ENCODE measurements around the gene BABAM2. TPM values are rescaled to one million over a fixed set of nuclear protein-coding genes. Genes with fewer than 3 reads are reported as not detected.
"Not testable (repeated sequence)": the region's sequence is repeated elsewhere in the genome, so short reads cannot be mapped to it uniquely, and the experiment has no call there.

BABAM2 gene
- polyA plus RNA-seq, 2 donors = 9.1 to 18.0 TPM

DNA sequence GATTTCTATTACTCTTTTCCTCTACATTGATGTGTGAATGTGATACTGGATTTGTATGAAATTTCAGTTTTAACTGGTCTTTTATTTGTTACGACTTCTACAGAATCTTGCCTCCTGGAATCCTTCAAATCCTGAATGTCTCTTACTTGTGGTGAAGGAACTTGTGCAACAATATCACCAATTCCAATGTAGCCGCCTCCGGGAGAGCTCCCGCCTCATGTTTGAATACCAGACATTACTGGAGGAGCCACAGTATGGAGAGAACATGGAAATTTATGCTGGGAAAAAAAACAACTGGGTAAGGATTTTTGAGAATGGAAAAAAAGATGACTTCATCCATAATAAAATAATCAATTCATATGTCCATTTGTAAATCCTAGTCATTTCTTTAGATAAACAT lies 134.6 kb downstream of the BABAM2 start:
- no peaks in the 10 kb centered on the region for H3K36me3 ChIP-seq (ENCODE audit: control insufficient read depth in 2 of 2, insufficient read depth in 2 of 2, low read length in 1 of 2)
- WGBS, 2 donors = 97 to 98% methylated on average over 4 of the region's 4 CpGs
- H3K4me1 ChIP-seq (ENCODE audit: control insufficient read depth in 2 of 2, insufficient read depth in 2 of 2, low read length in 1 of 2) = no peaks in the 10 kb centered on the region
- H3K9me3 ChIP-seq (ENCODE audit: control insufficient read depth in 2 of 2, insufficient read depth in 1 of 2, low read depth in 1 of 2, low read length in 1 of 2) = no peaks in the 10 kb centered on the region
- no peak overlapping the region for H3K27ac ChIP-seq (ENCODE audit: low read depth in 2 of 2, low read length in 1 of 2)
- H3K4me3 ChIP-seq (ENCODE audit: low read depth in 1 of 2, low read length in 2 of 2) = no peak overlapping the region
- no peaks in the 10 kb centered on the region for H3K27me3 ChIP-seq (ENCODE audit: control insufficient read depth in 1 of 2, insufficient read depth in 2 of 2, low read length in 2 of 2)

DNA sequence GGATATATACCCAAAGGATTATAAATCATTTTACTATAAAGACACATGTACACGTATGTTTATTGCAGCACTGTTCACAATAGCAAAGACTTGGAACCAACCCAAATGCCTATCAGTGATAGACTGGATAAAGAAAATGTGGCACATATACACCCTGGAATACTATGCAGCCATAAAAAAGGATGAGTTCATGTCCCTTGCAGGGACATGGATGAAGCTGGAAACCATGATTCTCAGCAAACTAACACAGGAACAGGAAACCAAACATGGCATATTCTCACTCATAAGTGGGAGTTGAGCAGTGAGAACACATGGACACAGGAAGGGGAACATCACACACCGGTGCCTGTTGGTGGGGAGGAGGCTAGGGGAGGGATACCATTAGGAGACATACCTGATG lies 135.7 kb downstream of the BABAM2 start:
- not testable (repeated sequence) for H3K27me3 ChIP-seq (ENCODE audit: control insufficient read depth in 1 of 2, insufficient read depth in 2 of 2, low read length in 2 of 2); H3K4me1 ChIP-seq (ENCODE audit: control insufficient read depth in 2 of 2, insufficient read depth in 2 of 2, low read length in 1 of 2); H3K27ac ChIP-seq (ENCODE audit: low read depth in 2 of 2, low read length in 1 of 2); H3K9me3 ChIP-seq (ENCODE audit: control insufficient read depth in 2 of 2, insufficient read depth in 1 of 2, low read depth in 1 of 2, low read length in 1 of 2); H3K4me3 ChIP-seq (ENCODE audit: low read depth in 1 of 2, low read length in 2 of 2); H3K36me3 ChIP-seq (ENCODE audit: control insufficient read depth in 2 of 2, insufficient read depth in 2 of 2, low read length in 1 of 2)
- 99 to 100% methylated on average over 2 of the region's 2 CpGs for WGBS, 2 donors

DNA sequence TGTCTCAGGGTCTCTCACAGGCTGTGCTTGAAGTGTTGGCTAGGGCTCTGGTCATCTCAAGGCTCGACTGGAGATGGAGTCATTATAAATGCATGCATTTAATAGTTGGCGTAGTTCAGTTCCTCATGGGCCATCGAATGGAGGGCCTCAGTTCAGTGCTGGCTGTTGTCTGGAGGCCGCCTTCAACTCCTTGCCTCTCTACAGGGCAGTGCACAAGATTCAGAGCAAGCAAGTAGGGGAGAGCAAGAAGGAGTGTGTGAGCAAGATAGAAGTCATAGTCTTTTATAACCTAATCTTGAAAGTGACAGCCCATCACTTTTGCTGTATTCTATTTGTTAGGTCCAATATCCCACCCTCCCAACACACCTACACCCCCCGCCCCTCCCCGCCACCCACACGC lies 137.5 kb downstream of the BABAM2 start:
- H3K4me3 ChIP-seq (ENCODE audit: low read depth in 1 of 2, low read length in 2 of 2) = no peak overlapping the region
- no peaks in the 10 kb centered on the region for H3K4me1 ChIP-seq (ENCODE audit: control insufficient read depth in 2 of 2, insufficient read depth in 2 of 2, low read length in 1 of 2)
- 93% methylated on average over 7 of the region's 7 CpGs for WGBS, 2 donors
- no peak overlapping the region for H3K27ac ChIP-seq (ENCODE audit: low read depth in 2 of 2, low read length in 1 of 2)
- no peaks in the 10 kb centered on the region for H3K36me3 ChIP-seq (ENCODE audit: control insufficient read depth in 2 of 2, insufficient read depth in 2 of 2, low read length in 1 of 2)
- no peaks in the 10 kb centered on the region for H3K9me3 ChIP-seq (ENCODE audit: control insufficient read depth in 2 of 2, insufficient read depth in 1 of 2, low read depth in 1 of 2, low read length in 1 of 2)
- H3K27me3 ChIP-seq (ENCODE audit: control insufficient read depth in 1 of 2, insufficient read depth in 2 of 2, low read length in 2 of 2) = no peaks in the 10 kb centered on the region

DNA sequence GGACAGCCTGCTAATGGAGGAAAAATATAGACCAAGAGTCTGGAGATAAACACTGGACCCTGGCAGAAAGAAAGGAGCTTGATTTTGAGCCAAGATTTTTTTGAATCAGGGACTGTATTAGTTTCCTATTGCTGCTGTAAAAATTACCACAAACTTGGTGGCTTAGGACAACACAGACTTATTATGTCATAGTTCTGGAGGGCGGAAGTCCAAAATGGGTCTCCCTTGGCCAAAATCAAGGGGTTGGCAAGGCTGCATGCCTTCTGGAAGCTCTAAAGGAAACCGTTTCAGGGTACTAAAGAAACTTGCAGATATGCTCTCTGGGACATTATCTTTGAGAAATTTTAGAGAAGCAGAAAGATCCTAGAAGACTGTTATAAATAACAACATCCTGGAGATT lies 140.1 kb downstream of the BABAM2 start:
- Histone ChIP-seq H3K4me3 (ENCODE audit: low read depth in 1 of 2, low read length in 2 of 2) (no peak overlapping the region), H3K36me3 (ENCODE audit: control insufficient read depth in 2 of 2, insufficient read depth in 2 of 2, low read length in 1 of 2) (no peaks in the 10 kb centered on the region), H3K27me3 (ENCODE audit: control insufficient read depth in 1 of 2, insufficient read depth in 2 of 2, low read length in 2 of 2) (no peaks in the 10 kb centered on the region), H3K27ac (ENCODE audit: low read depth in 2 of 2, low read length in 1 of 2) (no peak overlapping the region), H3K9me3 (ENCODE audit: control insufficient read depth in 2 of 2, insufficient read depth in 1 of 2, low read depth in 1 of 2, low read length in 1 of 2) (no peaks in the 10 kb centered on the region), H3K4me1 (ENCODE audit: control insufficient read depth in 2 of 2, insufficient read depth in 2 of 2, low read length in 1 of 2) (no peaks in the 10 kb centered on the region)
- 68% methylated on average over 2 of the region's 2 CpGs for WGBS, 2 donors

DNA sequence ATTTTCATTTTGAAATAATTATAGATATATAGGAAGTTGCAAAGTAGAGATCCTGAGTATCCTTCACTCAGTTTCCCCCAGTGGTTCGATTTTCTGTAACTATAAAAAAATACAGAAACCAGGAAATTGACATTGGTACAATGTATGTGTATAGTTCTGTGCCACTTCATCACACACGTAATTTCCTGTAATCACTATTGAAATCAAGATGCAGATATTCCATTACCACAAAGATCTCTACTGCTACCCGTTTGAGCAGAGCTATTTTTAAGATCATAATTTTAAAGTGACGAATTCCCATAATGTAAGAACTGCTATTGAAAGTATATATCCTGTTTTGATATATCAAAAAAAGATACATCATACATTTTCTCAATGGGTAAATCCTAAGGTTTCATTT lies 142.3 kb downstream of the BABAM2 start:
- Histone ChIP-seq H3K9me3 (ENCODE audit: control insufficient read depth in 2 of 2, insufficient read depth in 1 of 2, low read depth in 1 of 2, low read length in 1 of 2) (no peaks in the 10 kb centered on the region), H3K4me3 (ENCODE audit: low read depth in 1 of 2, low read length in 2 of 2) (no peak overlapping the region), H3K27ac (ENCODE audit: low read depth in 2 of 2, low read length in 1 of 2) (no peak overlapping the region), H3K27me3 (ENCODE audit: control insufficient read depth in 1 of 2, insufficient read depth in 2 of 2, low read length in 2 of 2) (no peaks in the 10 kb centered on the region), H3K36me3 (ENCODE audit: control insufficient read depth in 2 of 2, insufficient read depth in 2 of 2, low read length in 1 of 2) (no peaks in the 10 kb centered on the region), H3K4me1 (ENCODE audit: control insufficient read depth in 2 of 2, insufficient read depth in 2 of 2, low read length in 1 of 2) (no peaks in the 10 kb centered on the region)
- 74 to 76% methylated on average over 4 of the region's 4 CpGs for WGBS, 2 donors

DNA sequence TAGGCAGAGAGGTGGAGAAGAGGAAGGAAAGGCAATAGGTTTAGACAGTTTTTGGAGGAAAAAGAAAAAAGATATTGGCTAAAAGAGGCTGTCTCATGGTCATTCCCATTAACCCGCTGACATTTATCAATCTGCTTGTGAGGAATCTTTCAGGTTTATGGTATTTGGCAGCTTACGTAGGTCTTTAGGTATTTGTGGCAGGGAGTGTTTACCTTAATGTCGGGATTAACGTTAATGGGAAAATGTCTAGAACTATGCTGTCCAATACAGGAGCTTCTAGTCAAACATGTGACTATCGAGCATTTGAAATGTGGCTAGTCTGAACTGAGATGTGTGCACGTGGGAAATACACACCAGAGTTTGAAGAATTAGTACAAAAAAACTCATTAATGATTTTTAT lies 144.2 kb downstream of the BABAM2 start:
- H3K27ac ChIP-seq (ENCODE audit: low read depth in 2 of 2, low read length in 1 of 2) = no peak overlapping the region
- H3K27me3 ChIP-seq (ENCODE audit: control insufficient read depth in 1 of 2, insufficient read depth in 2 of 2, low read length in 2 of 2) = no peaks in the 10 kb centered on the region
- H3K9me3 ChIP-seq (ENCODE audit: control insufficient read depth in 2 of 2, insufficient read depth in 1 of 2, low read depth in 1 of 2, low read length in 1 of 2) = no peaks in the 10 kb centered on the region
- WGBS, 2 donors = 94 to 96% methylated on average over 6 of the region's 6 CpGs
- H3K36me3 ChIP-seq (ENCODE audit: control insufficient read depth in 2 of 2, insufficient read depth in 2 of 2, low read length in 1 of 2) = no peaks in the 10 kb centered on the region
- no peak overlapping the region for H3K4me3 ChIP-seq (ENCODE audit: low read depth in 1 of 2, low read length in 2 of 2)
- H3K4me1 ChIP-seq (ENCODE audit: control insufficient read depth in 2 of 2, insufficient read depth in 2 of 2, low read length in 1 of 2) = no peaks in the 10 kb centered on the region

DNA sequence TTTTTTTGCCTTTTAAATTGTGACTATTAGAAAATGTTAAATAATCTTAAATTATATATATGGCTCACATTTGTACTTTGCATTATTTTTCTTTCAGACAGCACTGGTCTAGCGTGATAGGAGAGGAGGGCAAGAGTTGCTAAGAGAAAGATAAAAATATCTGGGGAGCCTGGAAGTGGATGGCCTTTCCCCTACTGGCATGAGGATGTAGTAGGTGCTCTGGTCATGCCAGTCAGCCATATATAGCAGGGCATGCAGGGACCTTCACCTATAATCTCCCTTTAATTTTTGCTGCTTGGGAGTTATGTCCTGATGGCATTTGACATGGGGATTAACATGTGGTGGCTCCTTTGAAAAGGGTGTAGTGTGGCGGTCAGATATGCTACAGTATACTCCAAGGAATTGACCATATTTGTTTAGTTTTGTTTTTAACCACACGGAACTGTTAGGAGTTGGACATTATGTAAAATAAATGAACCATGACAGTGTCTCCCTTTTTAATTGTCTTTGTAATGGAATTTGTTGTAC lies 144.7 kb downstream of the BABAM2 start:
- WGBS, 2 donors = 76 to 79% methylated on average over 3 of the region's 3 CpGs
- no peaks in the 10 kb centered on the region for H3K27me3 ChIP-seq (ENCODE audit: control insufficient read depth in 1 of 2, insufficient read depth in 2 of 2, low read length in 2 of 2)
- no peak overlapping the region for H3K4me3 ChIP-seq (ENCODE audit: low read depth in 1 of 2, low read length in 2 of 2)
- no peaks in the 10 kb centered on the region for H3K9me3 ChIP-seq (ENCODE audit: control insufficient read depth in 2 of 2, insufficient read depth in 1 of 2, low read depth in 1 of 2, low read length in 1 of 2)
- H3K27ac ChIP-seq (ENCODE audit: low read depth in 2 of 2, low read length in 1 of 2) = no peak overlapping the region
- H3K36me3 ChIP-seq (ENCODE audit: control insufficient read depth in 2 of 2, insufficient read depth in 2 of 2, low read length in 1 of 2) = no peaks in the 10 kb centered on the region
- H3K4me1 ChIP-seq (ENCODE audit: control insufficient read depth in 2 of 2, insufficient read depth in 2 of 2, low read length in 1 of 2) = no peaks in the 10 kb centered on the region

DNA sequence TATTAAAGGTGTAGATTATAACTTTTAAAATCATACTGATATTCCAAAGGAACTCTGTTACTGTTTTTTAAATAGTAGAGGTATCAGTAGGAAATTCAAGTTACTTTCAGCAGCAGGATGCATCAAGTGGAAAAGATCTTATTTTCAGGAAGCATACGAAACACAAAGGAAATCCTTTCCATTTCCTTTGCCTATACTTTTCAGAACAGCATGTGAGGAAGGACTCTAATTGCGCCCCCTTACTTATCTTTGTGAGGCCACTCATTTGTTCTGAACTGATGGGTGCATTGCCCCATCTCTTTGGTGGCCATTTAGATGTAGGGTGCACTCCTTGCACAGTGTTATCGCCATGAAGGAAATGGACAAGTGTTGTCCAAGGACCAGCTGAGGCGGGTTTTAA lies 145.3 kb downstream of the BABAM2 start:
- Histone ChIP-seq H3K27ac (ENCODE audit: low read depth in 2 of 2, low read length in 1 of 2) (no peak overlapping the region), H3K27me3 (ENCODE audit: control insufficient read depth in 1 of 2, insufficient read depth in 2 of 2, low read length in 2 of 2) (no peaks in the 10 kb centered on the region), H3K4me1 (ENCODE audit: control insufficient read depth in 2 of 2, insufficient read depth in 2 of 2, low read length in 1 of 2) (no peaks in the 10 kb centered on the region), H3K4me3 (ENCODE audit: low read depth in 1 of 2, low read length in 2 of 2) (no peak overlapping the region), H3K36me3 (ENCODE audit: control insufficient read depth in 2 of 2, insufficient read depth in 2 of 2, low read length in 1 of 2) (no peaks in the 10 kb centered on the region), H3K9me3 (ENCODE audit: control insufficient read depth in 2 of 2, insufficient read depth in 1 of 2, low read depth in 1 of 2, low read length in 1 of 2) (no peaks in the 10 kb centered on the region)
- 87% methylated on average over 4 of the region's 4 CpGs for WGBS, 2 donors

DNA sequence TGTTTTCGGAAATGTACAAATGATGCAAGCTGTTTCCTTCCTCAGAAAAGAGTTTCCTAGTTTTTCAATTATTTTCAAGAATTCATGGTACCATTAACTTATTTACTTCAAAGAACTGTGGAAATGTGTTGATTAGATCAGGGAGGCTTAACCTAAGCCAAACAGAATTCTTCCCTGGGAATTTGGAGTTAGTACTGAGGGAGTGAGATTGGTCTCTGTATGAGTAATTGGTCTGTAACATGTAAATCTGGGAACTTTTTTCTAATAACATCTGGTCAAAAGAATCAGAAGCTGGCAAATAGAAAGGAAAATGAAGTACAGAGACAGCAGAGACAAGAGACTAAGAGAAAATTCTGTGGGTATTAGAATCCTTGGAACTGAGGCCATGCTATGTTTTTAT lies 145.8 kb downstream of the BABAM2 start:
- WGBS, 2 donors = 92 to 96% methylated on average over 1 of the region's 1 CpG
- Histone ChIP-seq H3K27ac (ENCODE audit: low read depth in 2 of 2, low read length in 1 of 2) (no peak overlapping the region), H3K36me3 (ENCODE audit: control insufficient read depth in 2 of 2, insufficient read depth in 2 of 2, low read length in 1 of 2) (no peaks in the 10 kb centered on the region)

DNA sequence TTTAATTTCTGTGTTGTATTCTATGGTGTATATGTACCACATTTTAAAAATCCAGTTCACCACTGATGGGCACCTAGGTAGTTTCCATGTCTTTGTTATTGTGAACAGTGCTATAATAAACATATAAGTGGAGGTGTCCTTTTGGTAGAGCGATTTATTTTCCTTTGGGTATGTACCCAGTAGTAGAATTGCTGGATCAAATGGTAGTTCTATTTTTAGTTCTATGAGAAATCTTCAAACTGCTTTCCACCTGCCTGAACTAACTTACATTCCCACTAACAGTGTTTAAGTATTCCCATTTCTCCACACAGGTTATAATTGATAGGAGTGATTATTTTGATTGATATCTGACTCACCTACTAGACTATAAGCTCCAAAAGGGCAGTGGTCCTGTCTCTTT lies 148.2 kb downstream of the BABAM2 start:
- H3K27me3 ChIP-seq (ENCODE audit: control insufficient read depth in 1 of 2, insufficient read depth in 2 of 2, low read length in 2 of 2) = no peaks in the 10 kb centered on the region
- no peaks in the 10 kb centered on the region for H3K36me3 ChIP-seq (ENCODE audit: control insufficient read depth in 2 of 2, insufficient read depth in 2 of 2, low read length in 1 of 2)
- H3K4me1 ChIP-seq (ENCODE audit: control insufficient read depth in 2 of 2, insufficient read depth in 2 of 2, low read length in 1 of 2) = no peaks in the 10 kb centered on the region
- H3K9me3 ChIP-seq (ENCODE audit: control insufficient read depth in 2 of 2, insufficient read depth in 1 of 2, low read depth in 1 of 2, low read length in 1 of 2) = no peaks in the 10 kb centered on the region
- 71 to 92% methylated on average over 1 of the region's 1 CpG for WGBS, 2 donors
- H3K4me3 ChIP-seq (ENCODE audit: low read depth in 1 of 2, low read length in 2 of 2) = no peak overlapping the region
- H3K27ac ChIP-seq (ENCODE audit: low read depth in 2 of 2, low read length in 1 of 2) = no peak overlapping the region

More for the DNA sequence above, 145.8 kb downstream of the BABAM2 start:
- no peaks in the 10 kb centered on the region for H3K9me3 ChIP-seq (ENCODE audit: control insufficient read depth in 2 of 2, insufficient read depth in 1 of 2, low read depth in 1 of 2, low read length in 1 of 2)
- no peaks in the 10 kb centered on the region for H3K27me3 ChIP-seq (ENCODE audit: control insufficient read depth in 1 of 2, insufficient read depth in 2 of 2, low read length in 2 of 2)
- no peak overlapping the region for H3K4me3 ChIP-seq (ENCODE audit: low read depth in 1 of 2, low read length in 2 of 2)
- no peaks in the 10 kb centered on the region for H3K4me1 ChIP-seq (ENCODE audit: control insufficient read depth in 2 of 2, insufficient read depth in 2 of 2, low read length in 1 of 2)
